ENCODE measurements around the gene FAM13B. TPM values are rescaled to one million over a fixed set of nuclear protein-coding genes. Genes with fewer than 3 reads are reported as not detected.

FAM13B gene
- 5.6 and 9.7 TPM in 2 replicates for total RNA-seq

GRCh38 chr5:138032572-138033385, at the start of gene FAM13B:
FAM13B (minus strand) TSS chr5:138033079; CDS start chr5:138019111, 13,968 bp downstream.

DNA sequence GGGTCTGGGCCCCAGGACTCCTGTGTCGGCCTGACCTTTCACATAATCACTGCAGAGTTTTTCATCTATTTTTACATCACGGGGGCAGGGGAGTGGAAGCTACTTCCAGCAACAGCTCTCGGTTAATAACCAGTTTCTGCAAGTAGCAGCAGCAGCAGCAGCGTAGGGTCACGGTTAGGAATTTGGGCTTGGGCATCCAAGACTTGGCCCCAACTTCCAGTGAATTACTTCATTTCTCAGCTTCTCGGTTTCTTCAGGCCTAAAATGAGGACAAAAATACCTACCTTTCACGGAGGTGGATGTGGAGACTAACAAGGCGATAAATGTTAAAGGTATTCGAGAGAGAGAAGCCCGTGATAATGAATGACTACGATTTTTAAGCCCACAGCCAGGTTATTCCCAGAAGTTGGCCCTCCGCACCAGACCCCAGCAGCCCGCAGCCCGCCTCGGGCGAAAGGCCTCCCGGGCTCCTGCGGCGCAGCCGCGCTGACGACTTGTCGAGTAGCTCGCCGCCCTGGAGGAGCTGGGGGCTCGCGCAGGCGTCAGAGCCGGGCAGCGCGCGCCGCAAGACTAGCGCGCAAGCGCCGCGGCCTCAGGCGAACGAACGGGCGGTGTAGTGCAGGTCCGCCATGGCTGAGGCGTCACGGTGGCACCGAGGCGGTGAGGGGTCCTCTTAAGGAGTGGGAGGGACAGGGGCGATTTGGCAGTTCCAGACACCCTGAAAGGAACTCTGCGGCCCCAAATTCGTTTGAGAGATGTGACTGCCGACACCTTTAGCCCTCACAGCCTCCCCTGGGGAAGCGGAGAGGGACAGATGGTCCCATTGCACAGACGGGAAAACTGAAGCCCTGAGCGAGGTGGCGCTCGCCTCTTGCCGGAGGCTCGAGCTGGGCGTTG, 143.8 kb downstream of the FAM13B start, which contains the start of gene PKD2L2:
TSS of gene PKD2L2 (plus strand) at position 595 of the 897 bp plus-strand sequence. CDS start at position 630, 35 bp downstream.

Other genes starting within 250 kb of the FAM13B start
- not detected in 2 replicates for gene MYOT, start 165.2 kb downstream of the FAM13B start, total RNA-seq
- gene PKD2L2, start 143.6 kb downstream of the FAM13B start, total RNA-seq, result not detected in 2 replicates
- gene WNT8A, start 51.0 kb upstream of the FAM13B start, total RNA-seq, result not detected in 2 replicates
- gene NME5, start 106.3 kb upstream of the FAM13B start, total RNA-seq, result 1.4 and 1.7 TPM in 2 replicates
- gene BRD8, start 145.6 kb upstream of the FAM13B start, total RNA-seq, result 20.0 and 68.6 TPM in 2 replicates
- gene KIF20A, start 146.0 kb upstream of the FAM13B start, total RNA-seq, result 35.4 and 44.1 TPM in 2 replicates
- gene CDC23, start 180.2 kb upstream of the FAM13B start, total RNA-seq, result 16.8 and 19.7 TPM in 2 replicates
- gene GFRA3, start 241.5 kb upstream of the FAM13B start, total RNA-seq, result not detected in 2 replicates